ENCODE results near the gene EXOSC6.
"Not testable (repeated sequence)": the region's sequence is repeated elsewhere in the genome, so short reads cannot be mapped to it uniquely, and the experiment has no call there.

The EXOSC6 gene

DNA sequence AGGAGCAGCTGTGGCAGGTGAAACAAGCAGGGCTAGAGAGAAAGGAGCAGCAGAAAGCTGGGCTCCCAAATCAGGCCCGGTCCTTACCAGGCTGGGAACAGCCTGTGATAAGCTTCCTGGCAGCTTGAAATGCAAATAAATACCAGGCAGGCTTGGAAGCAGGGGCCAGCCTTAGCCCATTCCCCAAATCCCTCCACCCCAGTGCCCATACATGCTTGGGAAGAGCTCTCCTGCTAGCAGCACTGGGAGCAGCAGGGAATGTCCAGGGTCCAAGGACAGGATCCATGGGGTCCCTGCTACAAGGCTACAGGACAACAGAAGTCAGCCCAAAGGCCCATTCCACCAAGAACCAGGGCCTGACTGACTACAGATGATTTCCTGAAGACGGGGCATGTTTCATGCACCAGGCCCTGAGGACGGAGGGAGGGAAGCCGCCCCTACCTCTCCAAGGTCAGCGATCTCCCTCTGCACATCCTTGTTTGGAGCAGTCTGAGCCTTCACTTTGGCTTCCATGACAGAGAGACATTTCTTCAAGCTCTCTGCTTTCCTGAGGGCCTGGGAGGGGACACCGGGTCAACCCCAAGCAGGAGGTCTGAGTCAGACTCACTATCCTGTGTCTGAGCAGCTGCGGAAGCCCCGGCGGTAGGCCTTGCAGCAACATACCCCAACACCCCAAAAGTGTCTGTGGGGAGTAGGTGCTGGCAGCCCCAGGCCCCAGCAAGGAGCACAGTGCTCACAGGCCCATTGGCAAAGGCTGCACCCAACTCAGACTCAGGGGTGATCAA is 2.6 kb upstream of the EXOSC6 start:
- DNase-seq: no peak

DNA sequence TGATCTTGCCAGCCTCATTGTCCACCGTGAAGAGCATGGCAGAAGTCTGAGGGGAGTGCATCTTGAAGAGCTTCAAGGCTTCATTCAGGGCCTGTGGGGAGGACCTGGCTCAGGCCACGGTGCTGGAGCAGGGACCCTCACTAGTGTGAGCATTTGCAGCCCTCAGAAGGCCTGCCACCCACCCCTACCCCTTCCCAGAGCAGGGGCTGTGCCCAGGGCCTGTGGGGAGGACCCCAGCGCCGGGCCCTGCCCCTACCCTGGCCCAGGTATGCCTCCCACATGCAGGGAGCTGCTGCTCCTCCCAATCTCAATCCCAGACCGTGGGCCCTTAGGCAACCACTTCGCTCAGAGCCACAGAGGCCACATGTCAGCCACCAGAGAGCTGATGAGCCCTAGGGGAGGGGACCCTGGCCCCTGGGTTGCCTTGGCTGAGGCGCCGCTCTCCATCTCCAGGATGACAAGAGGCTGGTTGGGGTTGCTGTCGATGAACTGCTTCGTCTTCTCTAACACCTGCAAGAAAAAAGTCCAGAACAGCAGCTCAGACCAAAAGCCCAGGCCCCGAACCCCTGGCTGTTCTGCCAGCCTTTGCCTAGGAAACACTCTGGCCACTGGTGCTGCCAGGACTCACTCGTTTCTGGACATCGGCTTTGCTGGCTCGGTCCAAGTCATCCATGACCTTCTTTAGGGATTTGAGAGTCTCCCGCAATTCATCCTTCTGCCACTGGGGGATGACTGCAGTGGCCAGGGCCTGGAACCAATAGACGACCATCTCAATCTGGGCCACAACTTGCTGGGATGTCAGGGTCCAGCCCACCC is 1.8 kb upstream of the EXOSC6 start:
- DNase-seq: peak; percentile 41

DNA sequence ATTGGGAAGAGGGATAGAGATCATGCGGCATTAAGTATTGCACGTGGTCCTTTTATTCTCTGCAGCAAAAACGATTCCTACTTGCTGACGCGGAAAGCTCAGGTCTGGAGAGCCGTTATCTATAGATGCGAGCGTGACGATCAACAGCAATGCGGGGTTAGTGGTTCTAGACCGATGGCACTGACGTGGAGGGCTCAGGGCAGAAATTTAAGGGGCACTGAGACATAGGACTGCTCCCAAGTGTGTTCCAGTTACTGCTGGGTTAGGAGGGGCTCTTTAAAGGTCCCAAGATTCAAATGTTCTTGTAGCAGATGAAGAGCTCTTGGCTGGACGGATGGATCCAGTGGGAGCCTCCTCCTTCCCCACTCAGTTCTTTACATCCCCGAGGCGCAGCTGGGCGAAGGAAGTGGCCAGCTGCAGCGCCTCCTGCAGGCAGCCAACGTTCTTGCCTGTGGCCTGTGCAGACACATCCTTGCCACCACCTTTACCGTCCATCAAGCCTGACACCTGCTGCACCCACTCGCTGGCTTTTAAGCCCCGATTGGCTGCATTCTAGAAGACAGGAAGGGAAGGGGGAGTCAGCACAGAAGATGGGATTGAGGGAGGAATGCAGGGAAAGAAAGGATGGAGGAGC is 732 bp upstream of the EXOSC6 start:
- DNase-seq: peak; percentile 1

DNA sequence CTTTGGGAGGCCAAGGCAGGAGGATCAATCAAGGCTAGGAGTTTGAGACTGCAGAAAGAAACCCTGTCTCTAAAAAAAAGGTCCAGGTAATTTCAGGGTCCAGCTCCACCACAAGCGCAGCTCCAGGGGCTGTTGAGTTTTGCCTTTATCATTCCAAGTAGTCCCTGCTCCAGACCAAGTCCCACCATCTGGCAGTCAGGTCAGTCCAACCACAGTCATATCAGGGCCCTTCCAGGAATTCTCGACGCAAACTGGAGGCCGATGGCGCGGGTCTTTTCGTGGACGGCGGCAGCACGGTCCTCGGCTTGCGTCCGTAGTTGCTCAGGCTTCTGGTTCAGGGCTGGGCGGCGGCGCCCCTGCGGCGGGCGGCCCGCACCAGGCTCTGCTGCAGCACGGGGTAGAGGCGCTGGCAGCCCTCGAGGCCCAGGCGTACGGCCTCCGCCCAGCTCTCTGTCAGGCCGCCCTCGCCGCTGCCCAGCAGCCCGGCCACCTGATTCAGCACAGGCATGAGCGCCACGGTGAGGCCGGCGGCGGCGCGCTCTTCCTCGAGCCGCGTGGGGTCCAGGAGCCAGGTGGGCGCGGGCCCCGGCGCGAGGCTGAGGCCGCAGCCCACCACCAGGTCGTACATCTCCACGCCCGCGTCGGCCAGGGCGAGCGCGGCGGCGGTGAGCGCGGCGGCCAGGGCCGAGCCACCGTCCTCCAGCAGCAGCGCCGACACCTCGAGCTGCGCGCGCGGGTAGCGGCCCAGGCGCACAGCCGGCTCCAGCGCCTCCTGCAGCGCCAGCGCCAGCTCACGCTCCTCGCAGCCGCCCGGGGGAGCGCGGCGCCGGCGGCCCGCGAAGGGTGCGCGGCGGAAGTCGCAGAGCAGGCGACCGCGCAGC is 752 bp downstream of the EXOSC6 start:
- peak; percentile 44 for DNase-seq

DNA sequence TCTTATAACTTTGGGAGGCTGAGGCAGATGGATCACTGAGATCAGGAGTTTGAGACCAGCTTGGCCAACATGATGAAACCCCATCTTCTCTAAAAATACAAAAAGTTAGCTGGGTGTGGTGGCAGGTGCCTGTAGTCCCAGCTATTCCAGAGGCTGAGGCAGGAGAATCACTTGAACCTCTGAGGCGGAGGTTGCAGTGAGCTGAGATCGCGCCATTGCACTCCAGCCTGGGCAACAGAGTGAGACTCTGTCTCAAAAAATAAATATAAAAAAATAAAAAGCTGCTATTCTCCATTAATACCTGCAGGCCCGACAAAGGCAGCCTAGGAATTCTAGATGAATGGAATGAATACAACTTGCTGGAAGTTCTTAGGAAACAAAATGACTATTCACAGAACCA is 2.0 kb downstream of the EXOSC6 start:
- DNase-seq: not testable (repeated sequence)

DNA sequence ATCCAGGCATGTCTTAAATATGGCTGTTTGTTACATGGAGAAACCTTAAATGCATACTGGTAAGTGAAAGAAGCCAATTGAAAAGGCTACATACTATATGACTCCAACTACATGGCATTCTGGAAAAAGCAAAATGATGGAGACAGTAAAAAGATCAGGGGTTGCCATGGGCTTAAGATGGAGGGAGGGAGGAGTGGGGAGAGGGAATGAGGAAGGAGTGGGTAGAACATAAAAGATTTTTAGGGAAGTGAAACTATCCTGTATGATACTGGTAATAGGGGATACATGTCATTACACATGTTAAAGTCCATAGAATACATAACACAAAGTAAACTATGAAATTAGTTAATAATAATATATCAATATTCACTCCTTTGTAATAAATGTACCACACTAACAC is 13.0 kb downstream of the EXOSC6 start:
- peak; percentile 29 for DNase-seq

DNA sequence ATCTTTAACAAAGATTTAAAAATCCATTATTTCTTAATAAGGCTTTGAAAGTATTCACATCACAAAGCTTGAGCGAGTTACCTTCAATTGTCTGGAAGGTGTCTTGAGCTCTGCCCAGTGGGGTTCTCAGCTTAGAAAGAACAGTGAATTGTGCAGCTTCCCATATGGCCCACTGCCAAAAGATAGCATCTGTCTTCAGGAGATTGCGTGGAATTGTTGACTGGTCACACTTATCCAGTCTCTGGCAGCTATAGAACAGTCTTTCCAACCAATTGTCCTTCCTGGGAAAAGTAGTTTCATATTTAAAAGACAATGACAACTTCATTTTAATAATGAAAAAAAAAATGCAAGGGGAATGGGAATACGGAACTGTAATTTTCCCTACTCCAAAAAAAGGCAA is 19.9 kb downstream of the EXOSC6 start:
- DNase-seq: not testable (repeated sequence)

DNA sequence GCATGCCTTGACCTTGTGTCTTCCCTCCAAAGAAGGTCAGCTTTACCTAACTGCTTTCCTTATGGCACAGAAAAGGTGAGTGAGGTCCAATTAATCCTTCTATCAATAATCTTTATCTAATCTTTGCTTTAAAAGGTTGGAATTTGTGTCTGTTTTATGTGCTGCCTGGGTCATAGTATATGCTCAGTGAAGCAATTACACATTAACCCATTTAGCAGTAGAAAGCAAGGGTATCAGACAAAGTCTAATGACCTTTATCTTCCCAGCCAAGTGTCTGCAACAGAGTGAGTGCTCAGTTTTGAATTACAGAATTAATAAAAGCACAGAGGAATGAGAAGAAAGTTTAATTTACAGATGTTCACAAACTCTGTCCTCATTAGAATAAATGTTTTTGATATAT is 25.7 kb downstream of the EXOSC6 start:
- not testable (repeated sequence) for DNase-seq

DNA sequence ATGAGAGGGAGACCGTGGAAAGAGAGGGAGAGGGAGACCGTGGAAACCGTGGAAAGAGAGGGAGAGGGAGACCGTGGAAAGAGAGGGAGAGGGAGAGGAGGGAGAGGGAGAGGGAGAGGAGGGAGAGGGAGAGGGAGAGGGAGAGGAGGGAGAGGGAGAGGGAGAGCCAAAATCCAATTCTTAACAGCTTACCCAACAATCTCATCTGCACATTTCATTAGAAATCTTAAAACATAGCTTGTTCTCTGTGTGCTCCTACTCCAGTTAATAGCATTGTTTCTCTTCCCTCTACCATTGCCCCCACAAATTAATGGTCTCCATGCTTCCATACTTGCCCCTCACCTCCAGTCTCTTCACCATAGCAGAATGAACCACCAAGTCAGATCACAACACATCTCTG is 26.3 kb downstream of the EXOSC6 start:
- DNase-seq: not testable (repeated sequence)

DNA sequence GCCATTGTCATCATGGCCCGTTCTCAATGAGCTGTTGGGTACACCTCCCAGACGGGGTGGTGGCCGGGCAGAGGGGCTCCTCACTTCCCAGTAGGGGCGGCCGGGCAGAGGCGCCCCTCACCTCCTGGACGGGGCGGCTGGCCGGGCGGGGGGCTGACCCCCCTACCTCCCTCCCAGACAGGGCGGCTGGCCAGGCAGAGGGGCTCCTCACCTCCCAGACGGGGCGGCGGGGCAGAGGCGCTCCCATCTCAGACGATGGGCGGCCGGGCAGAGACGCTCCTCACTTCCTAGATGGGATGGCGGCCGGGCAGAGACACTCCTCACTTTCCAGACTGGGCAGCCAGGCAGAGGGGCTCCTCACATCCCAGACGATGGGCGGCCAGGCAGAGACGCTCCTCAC is 27.1 kb downstream of the EXOSC6 start:
- DNase-seq: not testable (repeated sequence)

DNA sequence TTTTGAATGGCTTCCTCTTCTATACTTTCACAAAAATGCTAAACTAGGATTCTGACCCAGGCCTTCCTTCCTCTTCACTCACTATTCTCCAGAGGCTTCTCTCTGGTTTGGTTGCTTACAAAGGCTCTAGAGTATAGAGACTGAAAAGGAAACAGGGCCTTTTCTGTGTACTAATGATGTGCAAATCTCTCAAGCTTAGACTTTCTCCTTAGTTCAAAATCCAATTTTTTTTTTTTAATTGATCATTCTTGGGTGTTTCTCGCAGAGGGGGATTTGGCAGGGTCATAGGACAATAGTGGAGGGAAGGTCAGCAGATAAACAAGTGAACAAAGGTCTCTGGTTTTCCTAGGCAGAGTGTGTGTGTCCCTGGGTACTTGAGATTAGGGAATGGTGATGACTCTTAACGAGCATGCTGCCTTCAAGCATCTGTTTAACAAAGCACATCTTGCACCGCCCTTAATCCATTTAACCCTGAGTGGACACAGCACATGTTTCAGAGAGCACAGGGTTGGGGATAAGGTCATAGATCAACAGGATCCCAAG is 27.7 kb downstream of the EXOSC6 start:
- DNase-seq: not testable (repeated sequence)

DNA sequence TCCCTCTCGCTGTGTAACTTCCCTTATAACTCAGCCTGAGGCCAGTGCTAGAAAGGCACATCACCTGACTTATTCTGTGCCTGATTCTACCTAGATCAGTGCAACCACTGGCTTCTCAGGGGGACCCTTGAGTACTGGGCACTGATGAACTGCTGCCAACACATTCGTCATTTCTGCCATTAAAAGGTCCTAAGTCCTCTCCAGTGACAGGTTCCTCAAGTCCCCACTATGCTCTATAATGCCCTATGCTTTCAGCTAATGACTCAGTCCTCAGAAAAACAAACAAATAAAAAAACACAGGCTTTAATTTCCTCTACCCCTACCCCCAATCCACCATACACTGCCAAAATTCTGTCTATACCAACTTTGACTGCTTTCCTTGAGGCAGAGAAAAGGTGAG is 28.5 kb downstream of the EXOSC6 start:
- not testable (repeated sequence) for DNase-seq

DNA sequence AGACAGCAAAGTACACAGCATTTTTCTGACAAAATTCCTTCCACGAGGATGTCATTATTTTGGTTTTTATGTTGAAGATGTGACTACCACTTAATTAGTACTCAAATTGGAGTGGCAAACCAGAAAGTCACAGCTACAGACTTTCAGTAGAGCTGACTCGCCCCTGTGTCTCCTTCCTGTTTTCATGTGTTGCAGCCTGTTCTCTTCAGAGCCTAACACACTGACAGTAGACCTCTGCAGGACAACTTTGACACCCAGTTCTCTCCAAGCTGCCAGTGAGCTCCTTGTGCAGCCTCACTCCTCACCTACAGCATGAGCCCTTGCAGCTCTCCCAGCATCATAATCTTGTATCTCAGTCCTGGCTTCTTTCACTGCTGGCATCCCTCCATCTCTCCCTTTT is 29.2 kb downstream of the EXOSC6 start:
- DNase-seq: not testable (repeated sequence)

DNA sequence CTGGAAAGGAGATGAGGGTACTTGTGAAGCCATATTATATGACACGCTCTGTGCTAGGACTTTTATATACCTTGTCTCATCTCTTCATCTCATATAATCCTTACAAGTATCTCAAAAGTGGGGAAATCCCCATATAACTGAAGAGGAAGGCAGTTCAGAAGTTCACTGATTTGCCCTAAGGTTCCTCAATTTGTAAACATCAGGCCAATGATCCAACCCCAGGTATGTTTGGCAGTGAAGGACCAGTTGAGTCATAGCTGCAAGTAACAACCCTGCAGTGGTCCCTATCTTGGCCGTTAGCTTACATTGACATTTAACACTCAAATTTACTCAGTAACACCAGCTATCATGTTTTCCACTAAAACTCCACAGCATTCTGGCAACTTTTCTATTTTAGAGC is 33.2 kb downstream of the EXOSC6 start:
- DNase-seq: not testable (repeated sequence)

DNA sequence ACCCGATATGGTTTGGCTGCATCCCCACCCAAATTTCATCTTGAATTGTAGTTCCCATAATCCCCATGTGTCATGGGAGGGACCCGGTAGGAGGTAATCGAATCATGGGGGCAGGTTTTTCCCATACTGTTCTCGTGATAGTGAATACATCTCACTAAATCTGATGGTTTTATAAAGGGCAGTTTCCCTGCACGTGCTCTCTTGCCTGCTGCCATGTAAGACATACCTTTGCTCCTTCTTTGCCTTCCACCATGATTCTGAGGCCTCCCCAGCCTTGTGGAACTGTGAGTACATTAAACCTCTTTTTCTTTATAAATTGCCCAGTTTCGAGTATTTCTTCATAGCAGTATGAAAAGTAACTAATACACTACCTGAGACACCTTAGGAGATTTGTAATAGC is 45.4 kb downstream of the EXOSC6 start:
- not testable (repeated sequence) for DNase-seq

DNA sequence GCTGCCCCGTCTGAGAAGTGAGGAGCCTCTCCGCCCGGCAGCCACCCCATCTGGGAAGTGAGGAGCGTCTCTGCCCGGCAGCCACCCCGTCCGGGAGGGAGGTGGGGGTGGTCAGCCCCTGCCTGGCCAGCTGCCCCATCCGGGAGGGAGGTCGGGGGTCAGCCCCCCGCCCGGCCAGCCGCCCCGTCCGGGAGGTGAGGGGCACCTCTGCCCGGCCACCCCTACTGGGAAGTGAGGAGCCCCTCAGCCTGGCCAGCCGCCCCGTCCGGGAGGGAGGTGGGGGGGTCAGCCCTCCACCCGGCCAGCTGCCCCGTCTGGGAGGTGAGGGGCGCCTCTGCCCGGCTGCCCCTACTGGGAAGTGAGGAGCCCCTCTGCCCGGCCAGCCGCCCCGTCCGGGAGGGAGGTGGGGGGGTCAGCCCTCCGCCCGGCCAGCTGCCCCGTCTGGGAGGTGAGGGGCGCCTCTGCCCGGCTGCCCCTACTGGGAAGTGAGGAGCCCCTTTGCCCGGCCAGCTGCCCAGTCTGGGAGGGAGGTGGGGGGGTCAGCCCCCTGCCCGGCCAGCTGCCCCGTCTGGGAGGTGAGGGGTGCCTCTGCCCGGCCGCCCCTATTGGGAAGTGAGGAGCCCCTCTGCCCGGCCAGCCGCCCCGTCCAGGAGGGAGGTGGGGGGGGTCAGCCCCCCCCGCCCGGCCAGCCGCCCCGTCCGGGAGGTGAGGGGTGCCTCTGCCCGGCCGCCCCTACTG is 46.9 kb downstream of the EXOSC6 start:
- DNase-seq: not testable (repeated sequence)

DNA sequence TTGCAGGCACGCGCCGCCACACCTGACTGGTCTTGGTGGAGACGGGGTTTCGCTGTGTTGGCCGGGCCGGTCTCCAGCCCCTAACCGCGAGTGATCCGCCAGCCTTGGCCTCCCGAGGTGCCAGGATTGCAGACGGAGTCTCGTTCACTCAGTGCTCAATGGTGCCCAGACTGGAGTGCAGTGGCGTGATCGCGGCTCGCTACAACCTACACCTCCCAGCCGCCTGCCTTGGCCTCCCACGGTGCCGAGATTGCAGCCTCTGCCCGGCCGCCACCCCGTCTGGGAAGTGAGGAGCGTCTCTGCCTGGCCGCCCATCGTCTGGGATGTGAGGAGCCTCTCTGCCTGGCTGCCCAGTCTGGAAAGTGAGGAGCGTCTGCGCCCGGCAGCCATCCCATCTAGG is 47.7 kb downstream of the EXOSC6 start:
- DNase-seq: not testable (repeated sequence)

DNA sequence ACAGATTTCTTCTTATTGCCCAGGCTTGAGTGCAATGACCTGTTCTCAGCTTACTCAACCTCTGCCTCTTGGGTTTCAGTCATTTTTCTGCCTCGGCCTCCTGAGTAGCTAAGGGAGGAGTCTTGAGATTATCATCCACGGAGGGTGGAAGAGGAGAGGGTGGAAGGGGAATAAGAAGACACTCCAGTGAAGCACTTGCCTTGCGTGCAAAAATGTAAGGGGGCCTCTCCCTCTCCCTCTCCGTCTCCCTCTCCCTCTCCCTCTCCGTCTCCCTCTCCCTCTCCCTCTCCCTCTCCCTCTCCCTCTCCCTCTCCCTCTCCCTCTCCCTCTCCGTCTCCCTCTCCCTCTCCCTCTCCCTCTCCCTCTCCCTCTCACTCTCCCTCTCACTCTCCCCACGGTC is 48.2 kb downstream of the EXOSC6 start:
- DNase-seq: not testable (repeated sequence)

DNA sequence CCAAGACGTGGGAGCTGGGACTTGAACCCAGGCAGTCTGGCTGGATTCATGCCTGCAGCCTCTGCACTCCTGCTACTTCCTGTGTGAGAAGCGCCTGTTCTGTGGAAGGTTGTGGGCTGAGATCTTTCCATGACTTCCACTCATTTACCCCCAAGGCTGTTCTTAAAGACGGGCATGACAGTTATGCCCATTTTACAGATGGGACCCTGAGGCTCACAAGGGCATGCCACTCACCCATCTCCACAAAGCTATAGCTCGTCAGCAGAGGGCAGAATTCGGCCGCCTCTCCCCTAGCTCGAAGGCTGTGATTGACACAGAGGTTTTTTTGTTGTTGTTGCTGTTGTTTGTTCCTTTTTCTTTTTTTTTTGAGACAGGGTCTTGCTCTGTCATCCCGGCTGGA is 51.7 kb downstream of the EXOSC6 start:
- DNase-seq: not testable (repeated sequence)

DNA sequence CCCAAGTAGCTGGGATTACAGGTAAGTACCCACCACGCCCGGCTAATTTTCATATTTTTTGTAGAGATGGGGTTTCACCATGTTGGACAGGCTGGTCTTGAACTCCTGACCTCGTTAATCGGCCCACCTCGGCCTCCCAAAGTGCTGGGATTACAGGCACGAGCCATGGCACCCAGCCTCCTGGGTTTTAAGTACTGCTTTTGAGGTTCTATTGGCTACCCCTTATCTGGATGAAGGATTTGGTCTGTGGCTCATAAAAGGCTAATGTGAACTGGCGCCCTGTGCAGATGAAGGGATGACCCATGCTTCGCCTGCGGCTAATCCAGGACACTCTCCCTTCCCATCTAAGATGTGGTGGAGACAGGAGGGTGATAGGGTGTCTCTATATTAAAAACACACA is 52.6 kb downstream of the EXOSC6 start:
- not testable (repeated sequence) for DNase-seq

DNA sequence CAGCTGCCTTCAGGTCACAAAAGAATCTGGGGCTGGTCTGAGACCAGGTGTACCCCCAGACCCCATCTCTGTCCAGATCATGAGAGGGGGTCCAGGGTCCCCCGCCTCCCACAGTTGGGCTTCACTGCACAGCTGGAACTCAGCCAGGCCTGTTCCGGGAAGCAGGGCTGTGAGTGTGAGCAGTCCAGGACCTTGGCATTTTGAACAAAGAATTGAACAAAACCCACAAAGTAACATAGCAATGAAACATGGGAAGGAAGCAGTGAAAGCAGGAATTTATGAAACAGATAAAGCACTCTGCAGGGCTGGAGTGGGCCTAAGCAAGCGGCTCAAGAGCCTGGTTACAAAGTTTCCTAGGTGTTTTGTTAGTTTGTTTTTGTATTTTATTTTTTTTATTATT is 53.1 kb downstream of the EXOSC6 start:
- DNase-seq: not testable (repeated sequence)

DNA sequence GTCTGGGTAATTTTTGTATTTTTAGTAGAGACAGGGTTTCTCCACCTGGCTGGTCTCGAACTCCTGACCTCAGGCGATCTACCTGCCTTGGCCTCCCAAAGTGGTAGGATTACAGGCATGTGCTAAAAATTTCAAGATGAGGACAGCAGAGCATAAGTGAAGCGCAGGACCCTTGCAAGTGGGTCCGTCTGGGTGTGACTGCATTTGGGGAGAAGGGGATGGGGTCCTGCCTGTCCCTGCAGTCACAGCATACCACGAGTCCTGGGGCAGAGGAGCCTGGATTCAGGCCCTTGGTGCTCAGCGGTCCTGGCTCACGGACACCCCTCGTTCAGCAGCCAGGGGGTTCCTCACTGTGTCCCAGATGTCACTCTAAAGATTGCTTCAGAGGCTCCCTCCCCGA is 53.5 kb downstream of the EXOSC6 start:
- DNase-seq: not testable (repeated sequence)
